HG03571 (cell line): ENCODE measurements around the gene TRMT61B.

Experiments
- ATAC-seq: cut with Tn5 transposase; IDR thresholded peaks from one replicate; pipeline ENCODE4 v1.9.1; 2021; ENCODE audit not compliant: unreplicated experiment

Gene TRMT61B

GRCh38 chr2:28870146-28870891, at the start of gene TRMT61B:
Gene TRMT61B, minus strand, starts transcription at chr2:28870309. Its CDS starts 32 bp downstream, at chr2:28870277.
- ATAC-seq: peak; percentile 87

DNA sequence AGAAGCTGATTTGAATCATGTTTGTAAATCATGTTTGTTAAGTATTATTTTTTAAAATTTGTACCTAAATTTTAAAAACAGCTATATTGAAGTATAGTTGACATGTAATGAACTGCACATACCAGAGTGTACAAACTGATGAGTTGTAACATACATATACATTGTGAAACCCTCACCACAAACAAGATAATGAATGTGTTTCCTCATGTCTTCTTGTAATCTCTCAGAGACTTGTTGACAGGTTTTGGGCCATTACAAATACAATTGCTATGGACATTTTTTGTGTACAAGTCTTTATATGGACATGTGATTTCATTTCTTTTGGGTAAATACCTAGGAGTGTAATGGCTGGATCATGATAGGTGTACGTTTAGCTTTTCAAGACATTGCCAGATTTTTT, 45.8 kb upstream of the TRMT61B start:
- no peak for ATAC-seq

DNA sequence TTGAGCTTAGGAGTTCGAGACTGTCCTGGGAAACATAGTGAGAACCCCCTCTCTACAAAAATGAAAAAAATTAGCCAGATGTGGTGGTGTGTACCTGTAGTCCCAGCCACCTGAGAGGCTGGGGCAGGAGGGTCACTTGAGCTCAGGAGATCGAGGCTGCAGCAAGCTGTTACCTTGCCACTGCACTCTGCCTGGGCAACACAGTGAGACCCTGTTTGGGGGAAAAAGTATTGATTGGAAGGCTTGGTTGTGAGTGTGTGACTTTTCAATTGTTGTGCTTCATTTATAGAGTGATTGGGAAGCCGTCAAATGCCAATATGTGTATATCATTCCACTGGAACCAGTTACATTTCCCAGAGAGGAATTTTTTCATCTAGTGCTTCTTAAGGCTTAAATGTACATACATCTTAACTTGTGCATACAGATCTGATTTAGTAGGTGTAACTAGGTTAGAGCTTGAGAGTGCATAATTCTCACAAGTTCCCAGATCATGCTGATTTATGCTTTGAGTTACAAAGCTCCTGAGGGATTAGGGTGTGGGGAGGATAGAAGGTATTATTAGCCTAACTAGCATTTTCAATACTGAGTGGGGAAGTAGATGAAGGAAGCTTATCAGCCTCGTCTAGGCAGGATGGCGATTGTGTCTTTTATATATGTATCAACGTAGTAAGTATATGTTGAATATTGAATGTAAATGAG, 39.7 kb upstream of the TRMT61B start:
- no peak for ATAC-seq

DNA sequence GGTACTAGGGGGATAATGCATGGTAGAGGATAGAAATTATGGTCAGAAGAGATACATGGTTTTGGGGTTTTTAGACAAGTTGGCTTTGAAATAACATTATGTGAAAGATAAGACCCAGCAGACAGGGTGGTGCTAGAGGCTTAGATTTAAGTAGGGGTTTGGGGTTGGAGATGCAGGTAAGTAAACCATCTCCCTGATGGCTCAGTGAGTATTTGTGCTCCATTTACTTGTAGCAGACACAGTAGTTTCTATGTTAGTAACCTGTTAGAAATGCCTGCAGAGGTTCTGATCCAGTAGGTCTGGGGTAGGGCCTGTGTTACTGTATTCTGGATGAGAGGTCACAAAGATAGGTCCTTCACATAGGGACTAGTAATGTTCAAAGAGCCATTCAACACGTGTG, 38.1 kb upstream of the TRMT61B start:
- ATAC-seq: no peak

GRCh38 chr2:28906821-28907220, 36.7 kb upstream of the TRMT61B start:
- no peak for ATAC-seq

GRCh38 chr2:28906376-28906775, 36.3 kb upstream of the TRMT61B start:
- ATAC-seq: no peak

DNA sequence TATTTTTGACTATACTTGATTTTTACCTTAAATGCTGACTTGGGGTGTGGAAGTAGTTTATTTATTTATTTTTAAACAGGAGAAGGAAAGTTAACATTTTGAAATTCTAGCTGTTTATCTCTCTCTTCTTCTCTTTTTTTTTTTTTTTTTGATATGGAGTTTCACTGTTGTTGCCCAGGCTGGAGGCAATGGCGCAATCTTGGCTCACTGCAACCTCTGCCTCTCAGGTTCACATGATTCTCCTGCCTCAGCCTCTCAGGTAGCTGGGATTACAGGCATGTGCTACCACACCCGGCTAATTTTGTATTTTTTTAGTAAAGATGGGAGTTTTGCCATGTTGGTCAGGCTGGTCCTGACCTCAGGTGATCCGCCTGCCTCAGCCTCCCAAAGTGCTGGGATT, 35.4 kb upstream of the TRMT61B start:
- ATAC-seq: no peak

DNA sequence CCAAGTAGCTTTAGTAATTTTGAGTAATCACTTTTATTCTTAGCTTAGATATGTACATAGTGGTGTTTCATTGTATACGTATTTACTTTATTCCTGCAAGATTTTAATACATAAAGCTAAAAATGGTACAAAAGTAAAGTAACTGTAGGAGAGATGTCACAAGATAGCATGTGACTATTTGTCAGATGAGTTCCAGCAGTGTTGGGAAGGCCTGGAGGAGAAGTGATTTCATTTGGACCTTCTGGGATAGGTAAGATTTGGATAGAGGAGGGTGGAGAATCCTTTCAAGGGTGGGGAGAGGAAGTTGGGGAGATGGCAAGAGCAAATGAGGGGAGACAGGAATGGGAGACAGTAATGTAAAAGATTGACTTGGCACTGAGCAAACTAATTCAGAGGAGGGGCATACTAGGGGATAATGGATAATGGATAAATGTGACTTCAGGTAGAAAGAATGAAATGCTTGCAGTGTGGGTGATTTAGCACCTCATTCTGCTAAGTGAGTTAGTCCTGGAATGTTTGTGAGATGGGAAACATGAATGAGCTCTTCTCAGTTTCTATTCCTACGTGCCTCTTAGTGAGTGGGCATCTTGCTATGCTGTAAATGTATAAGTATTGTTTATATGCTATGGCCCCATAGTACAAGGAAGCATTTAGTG, 34.8 kb upstream of the TRMT61B start:
- no peak for ATAC-seq

GRCh38 chr2:28904295-28904694, 34.2 kb upstream of the TRMT61B start:
- no peak for ATAC-seq

- ATAC-seq: no peak
Measured at GRCh38 chr2:28902584-28902983, 32.5 kb upstream of the TRMT61B start.

DNA sequence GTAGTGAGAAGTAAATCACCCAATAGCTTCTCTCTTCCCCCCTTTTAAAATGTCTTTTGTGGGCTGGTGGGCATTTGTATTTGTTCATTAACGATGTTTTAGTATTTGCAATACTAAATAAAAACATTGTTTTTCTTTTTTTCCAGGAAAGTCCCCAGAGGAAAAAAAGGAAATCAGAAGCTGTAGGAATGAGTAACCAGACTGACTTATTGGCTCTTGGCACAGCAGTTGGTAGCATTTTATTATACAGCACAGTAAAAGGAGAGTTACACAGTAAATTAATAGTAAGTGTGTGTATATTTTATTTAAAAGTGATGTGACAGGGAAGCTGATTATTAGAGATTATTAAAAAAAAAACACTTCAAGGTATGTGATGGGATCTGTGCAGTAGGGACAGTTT, 31.7 kb upstream of the TRMT61B start:
- ATAC-seq: no peak

- ATAC-seq: no peak
Measured at GRCh38 chr2:28901202-28901601, 31.1 kb upstream of the TRMT61B start.

DNA sequence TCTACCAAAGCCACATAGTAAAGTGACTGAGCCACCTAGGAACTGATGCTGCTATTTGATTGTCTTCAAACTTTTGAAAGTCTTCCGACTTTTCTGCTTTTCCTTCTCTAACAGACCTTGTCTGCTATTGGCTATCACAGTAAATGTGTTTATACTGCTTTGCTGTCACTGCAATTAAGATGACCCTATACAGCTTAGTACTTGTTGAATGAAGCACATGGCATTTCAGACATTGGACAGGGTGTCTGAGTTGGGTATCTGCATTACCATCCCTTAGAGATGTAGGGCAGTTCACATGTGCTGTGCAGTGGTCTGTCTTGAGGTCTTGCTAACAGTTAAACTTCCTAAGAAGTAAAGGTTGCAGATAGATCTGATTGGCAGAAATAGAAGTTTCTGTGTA, 27.9 kb upstream of the TRMT61B start:
- no peak for ATAC-seq

DNA sequence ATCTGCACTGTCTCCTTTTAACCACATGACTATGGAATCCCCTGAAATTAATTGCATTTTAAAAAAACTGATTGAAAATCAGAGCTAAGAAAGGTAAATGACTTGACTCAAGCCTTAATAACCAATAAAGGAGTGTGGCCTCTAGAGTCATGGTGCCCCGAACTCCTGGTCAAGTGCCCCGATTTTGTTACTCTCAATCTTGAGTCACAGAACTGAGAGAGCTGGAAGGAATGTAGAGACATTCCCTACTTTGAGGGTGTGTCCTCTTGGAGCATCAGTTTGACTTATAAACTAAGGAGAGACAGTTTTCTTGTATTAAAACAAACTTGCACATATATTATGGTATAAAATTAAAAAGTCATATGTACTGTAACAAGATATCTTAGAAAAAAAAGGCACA, 26.8 kb upstream of the TRMT61B start:
- ATAC-seq: no peak

GRCh38 chr2:28895189-28895893, 25.2 kb upstream of the TRMT61B start:
- ATAC-seq: peak; percentile 23

DNA sequence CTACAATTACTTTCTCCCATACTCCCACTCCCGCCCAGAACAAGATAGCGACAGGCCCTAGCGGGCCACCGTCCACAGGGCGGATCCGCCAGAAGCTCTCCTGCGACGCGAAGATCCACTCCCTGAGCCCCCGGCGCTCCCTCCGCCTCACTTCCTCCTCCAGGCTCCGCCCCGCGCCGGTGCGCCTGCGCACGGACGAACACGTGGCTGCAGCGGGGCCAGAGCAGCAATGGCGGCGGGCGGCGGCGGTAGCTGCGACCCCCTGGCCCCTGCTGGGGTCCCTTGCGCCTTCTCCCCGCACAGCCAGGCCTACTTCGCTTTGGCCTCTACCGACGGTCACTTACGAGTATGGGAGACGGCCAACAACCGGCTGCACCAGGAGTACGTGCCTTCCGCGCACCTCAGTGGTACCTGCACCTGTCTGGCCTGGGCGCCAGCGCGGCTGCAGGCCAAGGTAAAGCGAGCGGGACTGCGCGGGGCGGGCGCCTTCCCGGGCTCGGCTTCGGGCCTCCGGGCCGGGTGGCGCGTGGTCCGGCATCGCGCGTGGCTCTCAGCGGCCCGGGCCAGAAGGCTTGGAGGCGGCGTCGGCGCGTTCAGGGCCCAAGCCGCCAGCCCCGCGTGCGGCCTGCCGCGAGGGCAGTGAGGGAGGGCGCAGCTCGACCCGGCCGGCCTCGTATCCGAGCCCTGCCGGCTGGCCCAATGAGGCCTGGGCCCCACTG, 24.5 kb upstream of the TRMT61B start, which contains the start of gene WDR43:
TSS of gene WDR43 (plus strand) at position 198 of the 719 bp plus-strand sequence. CDS start at position 230, 32 bp downstream.
- ATAC-seq: peak; percentile 74

DNA sequence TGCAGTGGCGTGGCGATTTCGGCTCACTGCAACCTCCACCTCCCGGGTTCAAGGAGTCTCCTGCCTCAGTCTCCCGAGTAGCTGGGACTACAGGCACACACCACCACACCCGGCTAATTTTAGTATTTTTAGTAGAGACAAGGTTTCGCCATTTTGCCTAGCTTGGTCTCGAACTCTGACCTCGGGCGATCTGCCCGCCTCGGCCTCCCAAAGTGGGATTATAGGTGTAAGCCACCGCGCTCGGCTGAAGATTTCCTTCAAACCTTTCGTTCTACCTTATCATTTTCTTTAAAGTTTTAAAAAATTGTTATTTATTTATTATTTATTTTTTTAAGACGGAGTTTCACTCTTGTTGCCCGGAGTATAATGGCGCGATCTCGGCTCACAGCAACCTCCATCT, 23.4 kb upstream of the TRMT61B start:
- no peak for ATAC-seq

- no peak for ATAC-seq
Measured at GRCh38 chr2:28880193-28880592, 10.1 kb upstream of the TRMT61B start.

DNA sequence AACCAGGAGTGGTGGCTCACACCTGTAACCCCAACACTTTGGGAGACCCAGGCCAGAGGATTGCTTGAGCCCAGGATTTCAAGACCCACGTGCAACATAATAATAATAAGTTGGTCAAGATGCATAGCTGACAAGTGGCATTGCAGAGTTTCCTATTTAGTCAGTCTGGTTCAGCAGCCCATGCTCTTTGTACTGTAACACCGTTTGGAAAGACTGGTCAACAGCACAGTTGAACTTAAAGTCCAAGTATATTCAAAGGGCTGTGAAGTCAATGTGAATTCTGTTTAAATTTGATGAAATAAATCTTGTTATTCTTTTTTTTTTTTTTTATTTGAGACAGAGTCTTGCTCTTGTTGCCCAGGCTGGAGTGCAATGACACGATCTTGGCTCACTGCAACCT, 1.5 kb upstream of the TRMT61B start:
- no peak for ATAC-seq

GRCh38 chr2:28869494-28870145, 489 bp downstream of the TRMT61B start:
- peak; percentile 22 for ATAC-seq
